ENCODE data around the gene KLHDC9. TPM values are rescaled to one million over a fixed set of nuclear protein-coding genes. Genes with fewer than 3 reads are reported as not detected.
A peak's percentile ranks its signal among the peaks of the same experiment; 100 is the strongest.

The KLHDC9 gene, protein sequence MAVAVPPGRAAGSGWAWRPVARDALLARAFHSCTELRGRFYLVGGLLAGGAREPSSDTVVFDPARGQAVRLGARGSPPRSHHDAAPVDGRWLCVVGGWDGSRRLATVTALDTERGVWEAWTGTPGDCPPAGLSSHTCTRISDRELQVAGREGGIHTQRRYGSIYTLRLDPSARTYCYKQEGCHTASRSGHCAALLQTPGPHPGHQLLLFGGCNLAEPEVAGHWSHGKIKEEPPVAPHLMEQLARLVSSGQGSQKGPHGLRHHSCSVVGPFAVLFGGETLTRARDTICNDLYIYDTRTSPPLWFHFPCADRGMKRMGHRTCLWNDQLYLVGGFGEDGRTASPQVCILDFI
- total RNA-seq (1 to 10 TPM; 3.2 to 7.9 (median 6.2) TPM), polyA plus RNA-seq (10 to 100 TPM in 1 of 2 donors, 1 to 10 TPM in 1; 8.6 to 19.3 TPM)

GRCh38 chr1:161098210-161099068 lies at the start of gene KLHDC9:
Gene KLHDC9, plus strand, starts transcription at chr1:161098361. Its CDS starts 175 bp downstream, at chr1:161098536.
- FAIRE-seq, result no peak

GRCh38 chr1:161048949-161049722 lies 49.0 kb upstream of the KLHDC9 start:
- Histone ChIP-seq H3K9me3 (no peaks in the 10 kb centered on the region), H3K4me1 (peaks cover 0 to 4% (median 3%) of the 10 kb centered on the region in 3 donors), H3K27me3 (no peaks in the 10 kb centered on the region), H3K27ac (no peak overlapping the region), H3K4me3 (no peak overlapping the region), H3K36me3 (no peaks in the 10 kb centered on the region)
- intact Hi-C loops (cut with DNase I), result no loop called here
- 89 to 92% methylated on average over 5 of the region's 5 CpGs for WGBS, 2 donors
- no peak for DNase-seq
- no peak for TF ChIP-seq CTCF (IDR thresholded peaks at IDR 0.05)
- ATAC-seq, result no peak
- no peak for FAIRE-seq

More at GRCh38 chr1:161098210-161099068, at the start of gene KLHDC9:
- peak; percentile 88 to 95 (median 92) for DNase-seq
- H3K36me3 ChIP-seq, result peaks cover 0 to 9% (median 0%) of the 10 kb centered on the region in 3 donors
- peak within 1 kb of the TSS; percentile 38 to 64 (median 58) for H3K27ac ChIP-seq
- 3 to 4% methylated on average over 62 to 71 of the region's 71 CpGs for WGBS, 2 donors
- TF ChIP-seq CTCF (IDR thresholded peaks at IDR 0.05), result peak in 2 of 4 donors; percentile 6 to 7
- peak; percentile 92 to 97 (median 94) for ATAC-seq
- intact Hi-C loops (cut with DNase I), result loop anchor here in 1 of 3 donors (10.0 kb wide), 1 partner anchor 104 kb away; no protein-coding TSS in a partner anchor
- no peaks in the 10 kb centered on the region for H3K9me3 ChIP-seq
- peak within 1 kb of the TSS; percentile 61 to 86 (median 76) for H3K4me3 ChIP-seq
- H3K27me3 ChIP-seq, result no peaks in the 10 kb centered on the region
- H3K4me1 ChIP-seq, result peaks cover 0 to 10% (median 3%) of the 10 kb centered on the region in 3 donors

DNA sequence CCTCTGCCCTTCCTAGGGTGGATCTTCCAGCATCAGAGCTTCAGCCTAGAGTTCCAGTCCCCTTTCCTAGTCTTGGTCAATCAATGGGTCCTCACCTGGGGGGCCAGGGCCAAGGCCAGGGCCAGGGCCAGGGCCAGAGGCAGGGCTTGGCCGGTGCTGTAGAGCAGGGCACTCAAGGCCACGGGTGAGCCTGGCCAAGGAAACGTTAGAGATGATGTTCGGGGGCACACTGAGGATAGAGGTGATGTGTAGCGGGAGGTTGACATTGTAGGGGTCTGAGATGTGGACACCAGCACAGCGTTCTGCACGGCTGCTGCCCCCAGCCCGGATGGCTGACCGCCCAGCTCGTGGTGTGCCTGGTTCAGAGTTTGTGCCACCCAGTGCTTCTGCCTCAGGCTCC lies 46.9 kb upstream of the KLHDC9 start:
- no peak for FAIRE-seq
- H3K27me3 ChIP-seq, result no peaks in the 10 kb centered on the region

DNA sequence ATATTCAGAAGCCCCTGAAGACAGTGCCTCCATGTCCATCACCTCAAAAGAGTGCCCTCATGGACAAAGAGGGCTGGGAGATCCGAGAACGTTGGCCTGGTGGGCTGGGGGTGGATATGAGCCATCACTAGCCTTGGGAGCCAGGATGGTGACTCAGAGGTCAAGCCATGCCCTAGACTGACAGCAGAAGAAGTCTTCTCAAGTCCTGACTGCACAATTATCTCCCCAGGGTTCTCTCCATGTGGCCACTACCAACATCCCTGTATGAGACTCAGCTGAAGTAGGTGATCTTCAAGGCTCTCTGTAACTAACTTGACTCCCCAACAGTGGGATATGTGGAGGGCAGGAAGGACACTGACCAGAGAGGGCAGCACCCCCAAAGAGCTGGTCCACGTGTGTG lies 45.3 kb upstream of the KLHDC9 start:
- no peak for ATAC-seq
- FAIRE-seq, result no peak
- Histone ChIP-seq H3K9me3 (no peaks in the 10 kb centered on the region), H3K4me1 (no peaks in the 10 kb centered on the region), H3K36me3 (no peaks in the 10 kb centered on the region), H3K27ac (no peak overlapping the region), H3K4me3 (no peak overlapping the region), H3K27me3 (no peaks in the 10 kb centered on the region)
- DNase-seq, result no peak
- intact Hi-C loops (cut with DNase I), result no loop called here
- WGBS, 2 donors, result 71 to 74% methylated on average over 3 of the region's 3 CpGs
- TF ChIP-seq CTCF (IDR thresholded peaks at IDR 0.05), result no peak

More for the DNA sequence above, 46.9 kb upstream of the KLHDC9 start:
- DNase-seq, result no peak
- H3K36me3 ChIP-seq, result no peaks in the 10 kb centered on the region
- H3K9me3 ChIP-seq, result no peaks in the 10 kb centered on the region
- TF ChIP-seq CTCF (IDR thresholded peaks at IDR 0.05), result no peak
- WGBS, 2 donors, result 81 to 82% methylated on average over 10 of the region's 10 CpGs
- no peak for ATAC-seq
- H3K4me1 ChIP-seq, result no peaks in the 10 kb centered on the region
- intact Hi-C loops (cut with DNase I), result no loop called here
- H3K27ac ChIP-seq, result no peak overlapping the region
- no peak overlapping the region for H3K4me3 ChIP-seq

All from pancreas (tissue), 10 donors.